B cell (primary cell): ENCODE measurements around the gene PPIP5K2.

Source experiments
- EZH2 ChIP-seq: IDR thresholded peaks from 2 replicates; pipeline ENCODE4 v1.6.1; 2012; ENCODE audit warnings: borderline replicate concordance, low read depth, mild to moderate bottlenecking, moderate library complexity, low read length; ENCODE audit not compliant: insufficient read depth, poor library complexity, severe bottlenecking
- TF ChIP-seq, protein P1 (sequence below): fragments of 200-600 bp; IDR thresholded peaks from one replicate; pipeline ENCODE4 v1.8.0; 2022; ENCODE audit warnings: antibody characterized with exemption, mild to moderate bottlenecking

DNA sequence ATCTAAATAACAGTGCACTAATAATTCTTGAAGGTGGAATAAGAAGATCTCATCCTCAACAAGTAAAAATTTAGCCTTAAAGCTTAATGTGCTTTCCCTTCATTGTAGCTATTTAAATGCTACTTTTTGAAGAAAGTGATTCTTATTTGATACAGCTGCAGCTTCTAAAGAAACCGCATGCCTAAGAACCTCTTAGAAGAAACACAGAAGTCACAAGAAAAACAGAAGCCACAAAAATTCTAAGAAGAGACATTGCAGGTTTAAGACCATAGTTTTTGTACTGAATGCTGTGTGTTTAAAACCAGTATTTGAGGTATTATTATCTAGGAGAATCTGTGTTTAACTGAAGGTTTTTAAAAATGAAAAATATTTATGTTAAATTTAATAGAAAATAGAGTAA lies 68.3 kb downstream of the PPIP5K2 start:
- TF ChIP-seq EZH2, result no peak
- TF ChIP-seq, protein P1, sequence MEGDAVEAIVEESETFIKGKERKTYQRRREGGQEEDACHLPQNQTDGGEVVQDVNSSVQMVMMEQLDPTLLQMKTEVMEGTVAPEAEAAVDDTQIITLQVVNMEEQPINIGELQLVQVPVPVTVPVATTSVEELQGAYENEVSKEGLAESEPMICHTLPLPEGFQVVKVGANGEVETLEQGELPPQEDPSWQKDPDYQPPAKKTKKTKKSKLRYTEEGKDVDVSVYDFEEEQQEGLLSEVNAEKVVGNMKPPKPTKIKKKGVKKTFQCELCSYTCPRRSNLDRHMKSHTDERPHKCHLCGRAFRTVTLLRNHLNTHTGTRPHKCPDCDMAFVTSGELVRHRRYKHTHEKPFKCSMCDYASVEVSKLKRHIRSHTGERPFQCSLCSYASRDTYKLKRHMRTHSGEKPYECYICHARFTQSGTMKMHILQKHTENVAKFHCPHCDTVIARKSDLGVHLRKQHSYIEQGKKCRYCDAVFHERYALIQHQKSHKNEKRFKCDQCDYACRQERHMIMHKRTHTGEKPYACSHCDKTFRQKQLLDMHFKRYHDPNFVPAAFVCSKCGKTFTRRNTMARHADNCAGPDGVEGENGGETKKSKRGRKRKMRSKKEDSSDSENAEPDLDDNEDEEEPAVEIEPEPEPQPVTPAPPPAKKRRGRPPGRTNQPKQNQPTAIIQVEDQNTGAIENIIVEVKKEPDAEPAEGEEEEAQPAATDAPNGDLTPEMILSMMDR, result no peak
